NCI-H146 treated with DMSO at 0.1 percent for 48 hours (cell line): ENCODE results near the gene S100PBP.

Experiments used
- DNase-seq: peaks from one replicate; lab custom pipeline; 2025; ENCODE audit not compliant: unreplicated experiment; lab: John Stamatoyannopoulos, UW

The S100PBP gene

GRCh38 chr1:32868806-32869455, 51.5 kb downstream of the S100PBP start:
- DNase-seq: no peak

DNA sequence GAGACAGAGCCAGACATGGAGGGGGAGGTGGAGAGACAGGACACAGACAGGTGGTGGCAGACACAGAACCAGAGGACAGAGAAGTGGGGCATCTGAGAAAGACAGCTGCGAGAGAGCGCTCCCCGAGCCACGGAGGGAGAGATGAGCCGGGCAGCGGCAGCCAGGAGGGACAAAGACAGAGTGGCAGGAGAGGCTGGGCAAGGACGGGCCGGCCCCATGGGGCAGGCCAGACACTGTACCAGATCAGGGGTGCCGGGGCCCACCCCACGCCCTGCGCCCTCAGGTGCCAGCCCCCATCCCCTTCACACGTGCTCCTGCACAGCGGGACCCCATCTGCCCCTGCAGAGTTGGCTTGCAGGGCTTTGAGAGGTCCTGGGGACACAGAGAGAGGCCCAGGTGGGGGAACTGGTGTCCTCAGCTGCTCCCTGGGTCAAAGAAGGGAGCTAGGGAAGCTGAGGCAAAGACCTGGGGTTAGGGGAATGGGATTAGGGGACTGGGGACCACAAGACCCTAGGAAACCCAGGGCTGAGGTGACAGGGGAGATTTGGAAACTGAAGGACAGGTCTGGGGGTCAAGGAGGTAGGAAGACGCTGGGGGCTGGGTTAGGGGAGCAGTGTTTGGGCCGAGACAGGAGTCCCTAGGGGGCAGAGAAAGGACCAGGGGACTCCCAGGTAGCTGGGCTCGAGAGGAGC, 52.6 kb downstream of the S100PBP start:
- DNase-seq: no peak

- no peak for DNase-seq
Measured at GRCh38 chr1:32870615-32871363, 53.3 kb downstream of the S100PBP start, which contains the start of gene FNDC5. FNDC5 (minus strand) TSS chr1:32870912.

DNA sequence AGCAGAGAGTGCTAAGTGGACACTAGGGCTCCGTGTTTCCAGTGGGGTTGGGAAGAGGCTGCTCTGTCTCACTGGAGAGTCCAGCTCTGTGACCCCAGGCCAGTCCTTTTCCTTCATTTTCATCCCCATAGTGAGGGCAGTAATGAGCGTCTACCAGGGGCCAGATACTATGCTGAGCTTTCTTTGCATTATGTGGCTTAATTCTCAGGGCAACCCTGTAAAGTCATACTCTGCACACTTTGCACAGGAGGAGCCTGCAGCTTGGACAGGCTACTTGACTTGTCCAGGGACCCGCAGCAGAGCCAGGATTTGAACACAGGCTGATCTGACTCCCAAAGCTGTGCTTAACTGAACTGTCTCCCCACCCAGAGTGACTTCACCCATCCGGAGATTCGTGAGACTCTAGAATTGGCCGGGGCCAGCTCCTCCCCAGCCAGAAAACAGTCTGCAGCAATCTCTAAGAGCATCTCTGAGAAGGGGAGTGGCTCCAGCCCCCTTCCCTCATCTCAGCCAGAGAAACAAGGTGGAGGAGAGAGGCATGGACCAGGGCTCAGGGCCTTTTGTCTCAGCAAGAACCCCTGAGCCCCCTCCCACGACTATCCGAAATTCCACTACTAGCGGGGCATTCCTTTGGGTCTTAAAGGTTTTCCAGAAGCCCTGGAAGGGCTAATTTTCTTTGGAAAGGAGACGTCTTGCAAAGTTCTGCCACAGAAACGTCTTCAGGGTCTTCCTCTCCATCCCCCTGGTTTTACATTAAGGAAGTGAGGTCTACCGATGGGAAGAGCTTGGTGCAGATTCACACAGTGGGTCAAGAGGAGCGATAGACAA, 54.1 kb downstream of the S100PBP start:
- no peak for DNase-seq

- no peak for DNase-seq
Measured at GRCh38 chr1:32872192-32872460, 54.7 kb downstream of the S100PBP start.

- DNase-seq: no peak
Measured at GRCh38 chr1:32873484-32873883, 56.0 kb downstream of the S100PBP start.

DNA sequence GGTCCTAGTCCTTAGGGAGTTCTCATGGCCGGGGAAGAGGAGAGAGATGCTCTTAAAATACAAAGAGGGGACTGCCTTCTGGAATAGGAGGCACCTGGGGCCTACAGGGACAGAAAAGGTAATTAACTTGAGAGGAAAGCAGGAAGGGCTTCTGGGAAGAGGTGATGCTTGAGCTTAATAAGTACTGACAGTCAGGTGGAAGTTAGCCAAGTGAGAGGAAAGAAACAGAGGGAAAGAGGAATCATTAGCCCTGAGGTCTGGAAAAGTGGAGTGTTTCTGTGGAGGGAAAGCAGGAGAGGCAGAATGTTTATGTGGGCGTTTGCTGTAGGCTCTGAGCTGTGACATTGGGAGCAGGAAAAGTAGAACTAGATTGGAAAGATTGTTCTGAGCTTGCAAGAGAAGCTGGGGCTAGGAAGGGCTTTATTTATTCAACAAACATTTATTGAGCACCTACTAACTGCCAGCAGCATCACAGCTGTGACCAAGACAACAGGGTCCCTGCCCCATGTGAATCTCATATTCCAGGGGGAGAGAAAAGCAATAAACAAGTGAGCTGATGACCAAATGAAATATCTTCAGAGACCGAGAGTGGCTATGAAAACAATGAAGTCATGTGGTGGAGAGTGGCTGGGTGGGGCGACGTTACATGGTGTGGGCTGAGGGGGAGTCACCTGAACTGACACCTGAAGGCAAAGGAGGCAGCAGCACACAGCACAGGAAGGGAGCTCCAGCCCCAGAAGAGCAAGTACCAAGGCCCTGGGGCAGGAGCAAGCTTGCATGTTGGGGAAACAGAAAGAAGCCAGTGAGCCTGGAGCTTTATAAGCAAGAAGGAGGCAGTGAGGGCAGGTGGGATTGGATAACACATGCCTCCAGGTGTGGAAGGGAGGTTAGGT, 57.7 kb downstream of the S100PBP start:
- no peak for DNase-seq

DNA sequence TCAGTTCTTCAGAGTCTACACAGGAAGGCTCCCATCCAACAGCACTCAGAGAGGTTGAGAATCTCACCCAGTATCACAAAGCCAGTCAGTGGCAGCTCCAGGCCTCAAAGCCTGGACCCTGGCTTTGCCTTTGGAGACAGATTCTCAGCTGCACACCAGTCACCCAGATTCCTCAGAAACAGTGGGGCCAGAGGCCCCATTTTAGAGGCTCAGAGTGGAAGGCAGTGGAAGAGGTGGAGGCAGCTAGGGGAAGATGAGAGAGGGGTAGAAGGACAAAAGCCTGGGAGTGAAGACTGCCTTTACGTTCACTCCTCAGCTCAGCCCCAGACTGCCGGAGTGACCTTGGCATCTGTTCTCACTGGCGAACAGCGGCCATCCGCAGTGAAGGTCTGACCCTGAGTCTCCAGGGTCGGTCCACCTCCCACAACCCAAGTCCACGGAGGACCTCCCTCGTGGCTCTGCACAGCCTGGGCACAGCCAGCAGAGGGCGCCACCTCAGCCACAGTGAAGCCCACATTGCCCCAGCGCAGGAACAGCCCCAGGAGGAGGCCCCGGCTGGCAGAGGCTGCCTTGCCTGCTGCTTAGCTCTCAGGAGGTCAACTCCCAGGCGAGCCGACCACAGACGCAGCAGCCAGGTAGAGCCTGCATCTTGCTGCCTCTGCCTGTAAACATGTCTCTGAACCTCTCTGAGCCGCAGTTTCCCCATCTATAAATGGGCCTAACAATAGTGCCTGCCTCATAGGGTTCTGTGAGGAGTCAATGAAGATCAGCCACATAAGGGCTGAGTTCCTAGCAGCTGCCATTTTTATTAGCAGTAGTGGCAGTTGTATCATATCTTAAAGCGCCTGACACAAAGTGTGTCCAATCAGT, 59.1 kb downstream of the S100PBP start:
- DNase-seq: no peak

DNA sequence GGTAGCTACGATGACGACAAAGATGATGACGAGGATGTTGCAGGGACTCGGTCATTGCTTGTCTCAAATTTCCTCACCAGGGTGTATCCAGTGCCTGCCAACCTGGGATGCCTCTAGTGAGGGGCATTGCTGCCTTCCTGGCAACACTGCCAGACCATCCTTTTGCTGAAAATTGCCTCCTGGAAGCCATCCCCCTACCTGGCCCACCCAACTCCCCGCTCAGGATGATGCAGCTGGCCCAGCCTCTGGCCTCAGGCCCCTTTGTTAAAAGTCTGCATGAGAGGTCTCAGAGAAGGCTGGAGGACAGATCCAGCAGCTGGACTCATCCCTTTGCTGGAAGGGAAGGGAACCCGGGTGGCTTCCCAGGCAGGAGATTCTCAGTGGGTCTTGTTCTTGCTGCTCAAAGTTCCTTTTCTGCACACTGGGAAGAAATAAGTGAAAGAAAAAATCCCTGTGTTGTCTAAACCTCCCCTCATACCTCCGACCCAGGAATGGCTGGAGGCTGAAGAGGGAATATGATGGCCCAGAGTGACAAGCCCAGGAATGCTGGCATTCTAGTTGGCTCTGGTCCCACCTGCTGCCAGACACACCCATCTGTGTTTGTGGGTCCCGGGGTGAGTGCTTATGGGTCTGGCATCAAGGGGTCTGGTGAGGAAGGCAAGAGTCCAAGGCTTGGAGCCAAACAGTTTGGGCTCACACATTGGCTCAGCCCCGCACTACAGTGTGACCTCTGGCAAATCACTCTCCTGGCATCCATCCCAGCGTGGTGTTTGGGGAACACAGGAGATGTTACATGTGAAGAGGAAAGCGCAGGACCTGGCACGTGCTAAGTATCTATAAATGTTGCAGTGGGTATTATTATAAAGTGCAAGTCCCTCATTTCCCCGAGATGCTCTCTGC, 60.0 kb downstream of the S100PBP start:
- DNase-seq: no peak

DNA sequence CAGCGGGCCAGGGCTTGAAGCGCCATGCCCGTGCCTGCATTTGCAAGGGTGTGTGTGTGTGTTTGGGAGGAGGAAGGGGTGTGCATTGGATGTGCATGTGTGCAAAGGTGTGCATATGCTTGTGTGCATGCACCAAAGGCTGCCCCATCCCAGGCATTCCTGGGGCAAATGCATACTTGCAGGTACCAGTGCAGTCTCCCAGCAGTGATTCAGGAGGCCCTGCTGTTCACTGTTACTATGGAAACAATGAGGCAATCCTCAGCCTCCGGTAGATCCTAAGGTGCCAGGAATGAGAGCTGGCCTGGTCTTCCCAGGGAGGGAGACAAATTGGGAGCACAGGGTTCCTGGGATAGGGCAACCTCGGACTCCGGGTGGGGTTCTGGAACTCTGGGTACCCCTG, 60.7 kb downstream of the S100PBP start:
- no peak for DNase-seq

GRCh38 chr1:32878637-32879041, 61.2 kb downstream of the S100PBP start:
- DNase-seq: no peak

- no peak for DNase-seq
Measured at GRCh38 chr1:32881291-32881690, 63.8 kb downstream of the S100PBP start.

- no peak for DNase-seq
Measured at GRCh38 chr1:32881871-32882850, 64.7 kb downstream of the S100PBP start.

GRCh38 chr1:32883338-32884031, 66.0 kb downstream of the S100PBP start:
- DNase-seq: no peak

DNA sequence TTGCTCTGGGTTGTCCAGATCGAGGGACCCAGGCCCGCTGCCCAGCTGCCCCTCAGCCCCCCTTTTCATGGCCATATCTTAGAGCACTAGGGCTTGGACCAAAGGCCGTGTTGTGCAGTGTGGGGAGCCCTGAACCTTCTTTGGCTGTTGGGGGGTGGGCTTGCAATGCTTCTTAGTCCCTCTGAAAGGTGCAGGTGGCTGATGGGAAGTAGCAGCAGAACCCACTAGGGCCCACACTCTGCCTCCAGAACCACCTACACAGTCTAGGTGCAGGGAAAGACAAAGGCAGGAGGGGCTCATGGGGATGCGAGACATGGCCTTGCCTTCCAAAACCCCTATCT, 66.5 kb downstream of the S100PBP start:
- no peak for DNase-seq

GRCh38 chr1:32884726-32885125, 67.3 kb downstream of the S100PBP start:
- no peak for DNase-seq

DNA sequence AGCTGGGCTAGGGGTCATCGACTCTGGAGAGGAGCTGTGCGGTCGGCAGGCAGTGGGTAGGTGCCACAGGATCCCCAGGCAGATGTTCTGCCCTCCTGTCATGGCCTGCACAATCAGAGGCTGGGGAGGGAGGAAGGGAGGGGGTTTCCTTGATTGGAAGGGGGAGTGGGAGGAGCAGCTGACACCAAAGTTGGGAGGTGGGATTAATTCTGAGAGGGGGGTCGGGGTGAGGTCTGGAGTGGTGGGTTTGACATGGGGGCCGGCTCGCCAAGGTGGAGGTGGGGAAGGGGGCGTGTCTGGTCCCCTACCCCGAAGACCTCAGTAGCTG, 68.2 kb downstream of the S100PBP start:
- DNase-seq: no peak
